HG03196 (cell line): ENCODE results near the gene ISX.
"Not testable (repeated sequence)": the region's sequence is repeated elsewhere in the genome, so short reads cannot be mapped to it uniquely, and the experiment has no call there.

Source experiments
- ATAC-seq: cut with Tn5 transposase; IDR thresholded peaks from one replicate; pipeline ENCODE4 v1.9.1; 2021; ENCODE audit not compliant: unreplicated experiment

The ISX gene

DNA sequence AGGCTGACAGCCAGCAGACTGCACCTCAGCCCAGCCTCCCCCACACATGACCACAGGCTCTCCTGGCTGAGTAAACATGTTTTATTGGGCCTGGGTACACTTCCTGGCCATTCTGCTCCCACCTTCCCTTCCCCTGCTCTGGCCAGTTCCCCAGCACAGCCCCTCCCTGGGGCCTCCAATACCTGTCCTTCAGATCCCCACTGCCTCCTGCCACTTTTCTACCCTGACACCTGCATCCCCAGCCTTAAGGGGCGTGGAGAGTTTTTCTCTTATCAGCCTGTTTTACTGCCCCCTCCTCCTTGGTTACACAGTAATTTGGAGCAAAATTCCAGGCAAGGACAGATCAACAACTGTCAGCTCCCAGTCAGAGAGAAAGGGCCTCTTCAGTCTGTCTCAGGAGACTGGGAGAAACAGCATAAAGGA is at the start of gene ISX:
ISX (plus strand) TSS at position 363 of the 423 bp plus-strand sequence. CDS start 930 bp downstream, outside the sequence.
- ATAC-seq = no peak

- ATAC-seq = no peak
These were observed 49.0 kb upstream of the ISX start for GRCh38 chr22:35016909-35017308.

DNA sequence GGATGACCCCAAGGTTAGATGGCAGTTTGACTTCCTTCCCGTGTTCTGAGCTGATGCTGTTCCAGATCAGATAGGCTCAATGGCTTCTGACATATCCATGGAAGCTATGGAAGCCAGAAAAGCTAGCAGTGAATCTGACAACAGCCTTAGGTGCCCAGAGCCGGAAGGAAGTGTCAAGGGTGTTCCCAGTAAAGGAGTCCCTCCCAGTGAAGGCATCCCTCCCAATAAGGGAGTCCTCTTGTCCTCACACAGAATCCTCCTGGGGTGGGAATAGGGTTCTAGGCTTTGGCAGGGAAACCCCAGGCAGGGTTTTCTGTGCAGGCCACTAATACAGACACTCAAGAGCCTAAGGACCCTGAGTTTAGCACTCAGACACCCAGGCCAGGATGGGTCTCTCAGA is 47.0 kb upstream of the ISX start:
- ATAC-seq = no peak

GRCh38 chr22:35020517-35020916 is 45.4 kb upstream of the ISX start:
- no peak for ATAC-seq

- ATAC-seq = no peak
These were observed 44.8 kb upstream of the ISX start for GRCh38 chr22:35021161-35021560.

GRCh38 chr22:35022291-35022690 is 43.7 kb upstream of the ISX start:
- no peak for ATAC-seq

GRCh38 chr22:35023692-35024363 is 42.1 kb upstream of the ISX start:
- ATAC-seq = no peak

- ATAC-seq = no peak
These were observed 41.6 kb upstream of the ISX start for GRCh38 chr22:35024364-35024692.

DNA sequence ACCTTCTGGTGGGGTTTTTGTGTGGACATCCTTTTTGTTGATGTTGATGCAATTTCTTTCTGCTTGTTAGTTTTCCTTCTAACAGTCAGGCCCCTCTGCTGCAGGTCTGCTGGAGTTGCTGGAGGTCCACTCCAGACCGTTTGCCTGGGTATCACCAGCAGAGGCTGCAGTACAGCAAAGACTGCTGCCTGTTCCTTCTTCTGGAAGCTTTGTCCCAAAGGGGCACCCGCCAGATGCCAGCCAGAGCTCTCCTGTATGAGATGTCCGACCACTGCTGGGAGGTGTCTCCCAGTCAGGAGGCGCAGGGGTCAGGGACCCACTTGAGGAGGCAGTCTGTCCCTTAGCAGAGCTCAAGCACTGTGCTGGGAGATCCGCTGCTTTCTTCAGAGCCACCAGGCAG is 35.8 kb upstream of the ISX start:
- ATAC-seq = not testable (repeated sequence)

GRCh38 chr22:35032571-35032970 is 33.4 kb upstream of the ISX start:
- ATAC-seq = no peak

DNA sequence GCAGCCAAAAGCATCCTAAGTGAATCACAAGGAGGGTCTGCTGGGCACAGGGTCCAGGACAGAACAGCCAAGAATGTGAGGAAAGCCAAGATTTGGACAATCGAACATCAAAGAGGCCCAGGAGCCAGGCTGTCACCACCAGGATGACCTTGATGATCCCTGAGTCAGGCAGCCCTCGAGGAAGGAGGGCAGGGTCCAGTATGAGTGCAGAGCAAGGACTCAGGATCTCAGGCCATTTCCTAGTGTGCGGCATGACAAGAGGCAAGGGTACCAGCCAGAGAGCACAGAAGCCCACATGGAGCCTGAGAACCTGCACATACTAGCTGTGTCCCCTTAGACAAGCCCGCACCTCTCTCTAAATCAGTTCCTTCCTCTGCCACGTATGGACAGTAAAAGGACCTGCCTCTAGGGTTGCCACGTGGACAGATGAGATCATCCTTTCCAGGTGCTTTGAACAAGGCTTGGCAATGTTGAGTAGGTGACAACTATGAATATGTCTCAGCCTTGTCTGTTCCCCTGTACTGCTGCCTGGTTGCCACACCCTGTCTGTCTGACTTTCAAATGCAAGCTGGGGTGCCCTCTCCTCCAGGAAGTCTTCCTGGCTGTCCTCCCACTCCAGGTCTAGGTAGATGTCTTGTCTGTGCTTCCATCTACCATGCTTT is 32.2 kb upstream of the ISX start:
- ATAC-seq = no peak

GRCh38 chr22:35034963-35035362 is 31.0 kb upstream of the ISX start:
- no peak for ATAC-seq

DNA sequence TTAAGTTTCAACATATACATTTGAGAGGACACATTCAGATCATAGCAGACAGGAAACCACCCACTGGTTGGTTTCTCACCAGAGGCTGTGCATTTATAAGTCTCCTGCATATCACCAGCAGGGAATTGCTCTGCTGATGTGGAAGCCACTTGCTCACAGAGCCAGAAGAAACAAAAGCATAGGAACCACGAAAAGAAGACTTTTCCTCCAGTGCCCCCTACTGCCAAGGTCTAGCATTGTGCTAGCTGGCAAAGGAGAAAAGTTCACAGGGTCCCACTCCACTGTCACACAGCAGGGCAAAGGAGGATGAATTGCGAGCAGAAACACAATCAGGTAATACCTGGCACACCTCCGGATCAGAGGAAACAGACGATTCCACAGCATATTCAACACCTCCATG is 28.9 kb upstream of the ISX start:
- ATAC-seq = no peak

GRCh38 chr22:35039625-35040024 is 26.3 kb upstream of the ISX start:
- no peak for ATAC-seq

DNA sequence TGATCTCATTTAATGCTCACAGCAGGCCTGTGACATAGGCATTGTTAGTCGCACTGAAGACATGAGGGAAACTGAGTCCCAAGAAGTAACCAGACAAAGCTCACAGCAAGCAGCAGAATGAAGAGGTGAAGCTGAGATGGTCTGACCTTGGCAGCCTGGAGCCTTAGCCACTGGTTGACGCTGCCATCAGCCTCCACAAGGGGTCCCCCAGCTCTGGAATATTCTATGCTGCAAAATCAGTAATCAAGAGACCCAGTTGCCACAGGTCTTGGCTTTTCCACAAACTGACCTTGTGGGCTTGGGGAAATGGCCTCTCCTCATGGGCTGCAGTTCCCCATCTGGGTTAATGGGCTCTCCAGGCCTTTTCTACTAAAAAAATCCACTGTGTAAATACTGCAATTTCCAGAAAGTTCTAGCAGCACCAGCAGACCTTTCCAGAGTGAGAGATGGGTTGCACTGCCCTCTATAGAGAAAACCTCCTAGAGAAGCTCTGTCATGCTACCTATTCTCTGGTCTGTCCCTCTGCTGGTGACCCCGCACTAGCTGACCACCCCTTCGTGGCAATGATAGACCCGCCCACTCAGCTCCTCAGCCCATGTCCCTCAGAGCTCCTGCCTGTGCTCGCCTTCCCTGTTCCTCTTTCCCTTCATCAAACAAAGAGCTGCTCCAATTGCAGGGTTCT is 22.6 kb upstream of the ISX start:
- no peak for ATAC-seq

- ATAC-seq = no peak
These were observed 22.0 kb upstream of the ISX start for GRCh38 chr22:35043934-35044319.

DNA sequence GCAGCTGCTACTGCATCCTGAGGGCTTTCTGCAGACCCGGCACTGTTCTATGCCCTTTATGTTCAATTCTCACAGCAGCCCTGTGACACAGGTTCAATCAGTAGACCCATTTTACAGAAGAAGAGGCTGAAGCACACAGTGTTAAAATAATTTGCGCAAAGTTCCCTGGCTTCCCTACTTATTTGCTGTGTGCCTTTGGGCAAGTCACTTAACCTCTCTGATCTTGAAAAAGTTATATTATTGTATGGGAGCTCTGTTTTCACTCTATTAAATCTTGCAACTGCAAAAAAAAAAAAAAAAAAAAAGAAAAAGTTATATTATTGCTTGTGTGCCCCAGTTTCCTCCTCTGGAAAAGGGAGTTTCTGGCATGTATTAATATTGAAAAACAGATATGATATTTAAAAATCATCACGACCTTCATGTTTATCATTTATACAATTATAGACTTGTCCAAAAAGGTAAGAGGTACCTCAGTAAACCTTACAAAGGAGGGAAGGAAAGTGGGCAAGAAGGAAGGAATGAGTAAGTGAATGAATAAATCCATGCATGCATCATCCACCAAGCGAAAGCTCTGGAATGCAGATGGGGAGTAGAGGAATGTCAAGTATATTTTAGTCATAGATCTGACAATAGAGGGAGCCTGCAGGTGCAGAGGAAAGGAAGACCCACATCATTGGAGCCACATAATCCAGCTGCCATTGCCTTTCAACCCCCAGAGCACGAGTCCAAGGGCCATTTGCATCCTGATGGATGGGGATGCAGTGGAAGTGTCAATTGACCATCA is 21.2 kb upstream of the ISX start:
- no peak for ATAC-seq

DNA sequence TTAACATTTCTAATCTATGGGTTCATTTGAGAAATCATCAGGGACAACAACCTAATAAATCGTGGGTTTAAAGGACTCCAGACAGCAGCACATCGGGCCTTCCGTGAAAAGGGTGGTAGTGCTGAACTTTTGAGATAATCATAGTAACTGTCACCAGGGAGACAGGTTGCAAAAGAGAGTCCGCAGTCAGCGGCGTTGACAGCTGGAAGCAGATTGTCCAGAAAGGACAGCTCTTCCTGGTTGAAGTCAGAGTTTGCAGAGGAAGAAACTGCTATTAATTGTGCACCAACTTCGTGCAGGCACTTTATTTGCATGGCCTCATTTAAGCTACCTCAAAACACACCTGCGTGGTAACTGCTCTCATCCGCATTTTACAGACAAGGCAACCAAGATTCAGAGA is 20.5 kb upstream of the ISX start:
- ATAC-seq = no peak

GRCh38 chr22:35046744-35047462 is 19.1 kb upstream of the ISX start:
- no peak for ATAC-seq

GRCh38 chr22:35050038-35050437 is 15.9 kb upstream of the ISX start:
- not testable (repeated sequence) for ATAC-seq

DNA sequence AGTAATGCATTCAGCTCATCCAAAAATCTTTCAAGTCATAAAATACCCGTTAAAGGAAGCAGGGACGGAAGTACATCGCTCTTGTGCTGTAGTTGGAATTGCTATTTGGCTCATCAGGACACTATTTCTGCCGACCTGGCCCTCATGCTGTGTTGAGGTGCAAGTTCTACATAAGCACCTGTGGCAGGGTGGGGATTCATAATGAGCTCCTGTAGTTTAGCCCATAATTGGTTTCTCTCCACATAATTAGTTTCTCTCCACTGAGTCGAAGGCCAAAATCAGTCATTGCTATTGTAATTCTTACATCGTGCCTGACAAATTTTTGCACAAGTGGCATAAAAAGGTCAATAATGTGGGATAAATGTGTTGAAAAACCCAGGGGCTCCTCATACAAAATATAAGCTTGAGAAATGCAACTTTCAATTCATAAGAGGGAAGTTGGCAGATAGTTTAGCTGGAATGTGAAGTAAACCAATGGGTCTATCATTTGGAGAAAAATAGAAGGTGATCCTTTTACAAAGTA is 14.9 kb upstream of the ISX start:
- no peak for ATAC-seq
